Measurements from ENCODE around the gene EMD. TPM values are rescaled to one million over a fixed set of nuclear protein-coding genes. Genes with fewer than 3 reads are reported as not detected.

The EMD gene
- total RNA-seq, 1 donor from 2014 or later: 16.1 TPM

DNA sequence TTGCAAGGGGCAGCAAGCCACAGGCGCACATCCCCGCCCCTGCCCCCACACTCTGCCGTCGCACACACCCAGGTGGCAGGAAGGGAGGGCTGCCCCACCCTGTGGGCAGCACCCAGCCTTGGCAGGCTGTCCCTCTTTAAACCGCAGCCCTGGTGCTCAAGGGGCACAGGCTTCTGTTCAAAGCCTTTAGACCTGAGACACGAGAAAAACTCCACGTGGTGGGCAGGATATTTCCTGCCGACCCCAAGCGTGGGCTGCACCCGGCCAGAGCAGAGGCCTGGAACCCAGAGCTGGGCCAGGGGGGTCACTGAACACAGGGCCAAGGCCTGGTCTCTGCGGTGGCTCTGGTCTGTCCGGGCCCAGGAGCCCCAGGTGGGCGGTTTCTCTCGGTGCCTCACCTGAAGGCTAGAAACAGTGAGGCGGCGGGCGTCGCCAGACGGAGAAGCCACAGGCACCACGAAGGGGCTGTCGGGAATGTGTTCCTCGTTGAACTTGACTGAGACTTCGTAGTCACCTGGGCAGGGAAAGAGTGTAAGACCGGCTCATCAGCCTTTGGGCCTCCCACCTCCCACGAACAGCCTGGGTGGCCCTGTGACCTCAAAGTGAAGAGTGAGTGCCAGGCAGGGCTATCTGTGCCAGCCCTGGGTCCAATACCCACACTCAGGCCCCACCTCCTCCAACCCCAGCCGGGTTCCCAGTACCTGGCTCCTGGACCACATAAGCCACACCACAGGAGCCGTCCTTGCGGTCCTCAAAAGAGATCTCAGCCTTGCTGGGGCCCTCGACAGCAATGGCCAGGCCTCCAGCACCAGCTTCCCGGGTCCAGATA, 27.7 kb upstream of the EMD start:
- no peak for FAIRE-seq
- Histone ChIP-seq H3K4me3 (ENCODE audit: low read depth, low read length) (no peak overlapping the region), H3K36me3 (ENCODE audit: control insufficient read depth, insufficient read depth, low read length) (peaks cover 34% of the 10 kb centered on the region), H3K27me3 (ENCODE audit: control insufficient read depth, insufficient read depth, low read length) (no peaks in the 10 kb centered on the region)
- DNase-seq (ENCODE audit: low read depth): no peak
- TF ChIP-seq, protein P1, sequence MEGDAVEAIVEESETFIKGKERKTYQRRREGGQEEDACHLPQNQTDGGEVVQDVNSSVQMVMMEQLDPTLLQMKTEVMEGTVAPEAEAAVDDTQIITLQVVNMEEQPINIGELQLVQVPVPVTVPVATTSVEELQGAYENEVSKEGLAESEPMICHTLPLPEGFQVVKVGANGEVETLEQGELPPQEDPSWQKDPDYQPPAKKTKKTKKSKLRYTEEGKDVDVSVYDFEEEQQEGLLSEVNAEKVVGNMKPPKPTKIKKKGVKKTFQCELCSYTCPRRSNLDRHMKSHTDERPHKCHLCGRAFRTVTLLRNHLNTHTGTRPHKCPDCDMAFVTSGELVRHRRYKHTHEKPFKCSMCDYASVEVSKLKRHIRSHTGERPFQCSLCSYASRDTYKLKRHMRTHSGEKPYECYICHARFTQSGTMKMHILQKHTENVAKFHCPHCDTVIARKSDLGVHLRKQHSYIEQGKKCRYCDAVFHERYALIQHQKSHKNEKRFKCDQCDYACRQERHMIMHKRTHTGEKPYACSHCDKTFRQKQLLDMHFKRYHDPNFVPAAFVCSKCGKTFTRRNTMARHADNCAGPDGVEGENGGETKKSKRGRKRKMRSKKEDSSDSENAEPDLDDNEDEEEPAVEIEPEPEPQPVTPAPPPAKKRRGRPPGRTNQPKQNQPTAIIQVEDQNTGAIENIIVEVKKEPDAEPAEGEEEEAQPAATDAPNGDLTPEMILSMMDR (IDR thresholded peaks at IDR 0.05; ENCODE audit: insufficient read depth, low read length, severe bottlenecking): no peak

DNA sequence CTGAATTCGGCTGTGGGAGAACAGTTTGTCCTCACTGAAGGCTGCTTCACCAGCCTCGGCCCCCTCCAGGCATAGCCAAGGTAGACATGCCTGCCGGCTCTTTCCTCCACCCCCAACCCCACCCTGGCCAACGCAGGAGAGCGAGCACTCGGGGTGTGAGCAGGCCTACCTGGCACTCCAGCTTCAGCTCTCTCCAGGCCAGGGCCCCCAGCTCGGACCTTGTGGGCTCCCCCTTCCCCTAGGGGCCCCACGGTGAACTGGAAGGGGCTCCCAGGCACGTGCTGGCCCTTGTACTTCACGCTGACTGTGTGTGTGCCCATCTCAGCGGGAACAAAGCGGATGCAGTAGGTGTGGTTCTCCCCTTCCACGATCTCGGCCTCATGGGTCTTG, 27.1 kb upstream of the EMD start:
- no peak for FAIRE-seq
- DNase-seq (ENCODE audit: low read depth): no peak

DNA sequence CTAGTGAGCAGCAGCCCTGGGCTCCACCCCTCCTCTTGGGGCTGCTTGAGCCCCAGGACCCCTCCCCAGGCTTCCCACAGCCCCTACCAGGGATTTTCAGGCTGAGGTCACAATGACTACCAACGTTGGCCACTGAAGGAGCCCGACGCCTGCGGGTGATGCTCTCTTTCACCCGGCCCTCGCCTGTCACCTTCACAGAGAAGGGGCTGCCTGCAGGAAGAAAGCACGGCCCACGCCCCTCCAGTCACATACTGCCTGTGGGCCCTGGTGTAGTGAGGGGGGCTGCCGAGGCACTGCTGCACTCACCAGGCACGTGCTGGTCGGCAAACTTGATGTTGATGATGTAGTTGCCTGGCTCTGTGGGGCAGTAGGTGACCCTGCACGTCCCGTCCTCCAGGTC, 26.6 kb upstream of the EMD start:
- peaks cover 35% of the 10 kb centered on the region for H3K36me3 ChIP-seq (ENCODE audit: control insufficient read depth, insufficient read depth, low read length)
- H3K27me3 ChIP-seq (ENCODE audit: control insufficient read depth, insufficient read depth, low read length): no peaks in the 10 kb centered on the region
- DNase-seq (ENCODE audit: low read depth) (no peak), FAIRE-seq (no peak)
- H3K4me3 ChIP-seq (ENCODE audit: low read depth, low read length): no peak overlapping the region
- TF ChIP-seq, protein P1 (IDR thresholded peaks at IDR 0.05; ENCODE audit: insufficient read depth, low read length, severe bottlenecking): no peak

More for the DNA sequence above, 27.1 kb upstream of the EMD start:
- Histone ChIP-seq H3K36me3 (ENCODE audit: control insufficient read depth, insufficient read depth, low read length) (peaks cover 34% of the 10 kb centered on the region), H3K27me3 (ENCODE audit: control insufficient read depth, insufficient read depth, low read length) (no peaks in the 10 kb centered on the region), H3K4me3 (ENCODE audit: low read depth, low read length) (no peak overlapping the region)
- TF ChIP-seq, protein P1 (IDR thresholded peaks at IDR 0.05; ENCODE audit: insufficient read depth, low read length, severe bottlenecking): no peak

DNA sequence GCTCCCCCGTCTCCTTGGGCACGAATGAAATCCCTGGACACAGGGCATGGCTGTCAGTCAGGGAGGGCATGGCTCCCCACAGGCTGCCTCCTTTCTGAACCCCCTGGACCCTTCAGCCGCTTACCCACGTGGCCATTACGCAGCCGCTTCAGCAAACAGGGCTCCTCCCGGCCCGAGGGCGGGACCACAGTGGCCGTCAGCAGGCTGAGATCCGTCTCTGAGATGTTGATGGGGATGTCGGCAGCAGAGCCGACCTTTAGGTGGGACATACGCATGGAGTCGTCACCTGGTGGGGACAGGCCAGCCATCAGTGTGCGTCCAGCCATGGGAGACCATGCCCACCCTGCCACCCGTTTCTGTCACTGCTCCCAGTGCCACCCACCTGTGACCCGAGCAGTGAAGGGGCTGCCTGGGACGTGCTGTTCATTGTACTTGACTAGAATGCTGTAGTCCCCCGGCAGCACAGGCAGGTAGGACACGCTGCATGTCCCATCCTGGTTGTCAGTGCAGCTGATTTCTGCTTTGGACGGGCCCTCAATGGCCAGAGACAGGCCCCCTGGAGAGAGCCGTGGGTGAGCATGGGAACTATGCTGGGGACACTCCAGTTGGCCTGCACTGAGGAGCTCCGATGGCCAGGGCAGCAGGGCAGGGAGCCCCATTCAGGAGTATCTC, 25.8 kb upstream of the EMD start:
- Histone ChIP-seq H3K4me3 (ENCODE audit: low read depth, low read length) (no peak overlapping the region), H3K36me3 (ENCODE audit: control insufficient read depth, insufficient read depth, low read length) (peaks cover 40% of the 10 kb centered on the region), H3K27me3 (ENCODE audit: control insufficient read depth, insufficient read depth, low read length) (no peaks in the 10 kb centered on the region)
- no peak for FAIRE-seq
- no peak for DNase-seq (ENCODE audit: low read depth)
- TF ChIP-seq, protein P1 (IDR thresholded peaks at IDR 0.05; ENCODE audit: insufficient read depth, low read length, severe bottlenecking): no peak

DNA sequence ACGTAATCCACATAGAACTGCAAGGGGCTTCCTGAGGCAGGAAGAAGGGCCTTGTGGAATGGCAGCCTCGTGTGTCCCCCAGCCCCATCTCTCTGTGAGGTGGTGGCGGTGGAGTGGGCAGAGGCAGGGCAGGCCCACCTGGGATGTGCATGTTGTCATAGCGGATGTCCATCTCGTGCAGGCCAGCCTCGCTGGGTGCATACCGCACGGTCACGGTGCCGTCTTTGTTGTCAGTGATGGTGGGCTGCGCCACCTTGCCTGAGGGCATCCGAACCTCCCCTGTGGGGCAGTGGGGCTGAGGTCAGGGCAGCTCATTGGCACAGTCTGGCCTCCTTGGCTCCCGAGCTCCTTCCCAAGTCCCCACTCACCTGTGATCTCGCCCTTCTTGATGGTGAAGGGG, 25.1 kb upstream of the EMD start:
- H3K36me3 ChIP-seq (ENCODE audit: control insufficient read depth, insufficient read depth, low read length): peaks cover 44% of the 10 kb centered on the region
- no peak for FAIRE-seq

More for the DNA sequence above, 25.1 kb upstream of the EMD start:
- no peak for DNase-seq (ENCODE audit: low read depth)
- TF ChIP-seq, protein P1 (IDR thresholded peaks at IDR 0.05; ENCODE audit: insufficient read depth, low read length, severe bottlenecking): no peak
- Histone ChIP-seq H3K4me3 (ENCODE audit: low read depth, low read length) (no peak overlapping the region), H3K27me3 (ENCODE audit: control insufficient read depth, insufficient read depth, low read length) (no peaks in the 10 kb centered on the region)
